ENCODE results near the gene MYH13. TPM values are rescaled to one million over a fixed set of nuclear protein-coding genes. Genes with fewer than 3 reads are reported as not detected.

Gene MYH13
- total and polyA plus RNA-seq, 9 of the 15 experiments (the other 6 are each of a cell fraction or from before 2014, with no cell fraction given) = 0.01 TPM; not detected in 8

DNA sequence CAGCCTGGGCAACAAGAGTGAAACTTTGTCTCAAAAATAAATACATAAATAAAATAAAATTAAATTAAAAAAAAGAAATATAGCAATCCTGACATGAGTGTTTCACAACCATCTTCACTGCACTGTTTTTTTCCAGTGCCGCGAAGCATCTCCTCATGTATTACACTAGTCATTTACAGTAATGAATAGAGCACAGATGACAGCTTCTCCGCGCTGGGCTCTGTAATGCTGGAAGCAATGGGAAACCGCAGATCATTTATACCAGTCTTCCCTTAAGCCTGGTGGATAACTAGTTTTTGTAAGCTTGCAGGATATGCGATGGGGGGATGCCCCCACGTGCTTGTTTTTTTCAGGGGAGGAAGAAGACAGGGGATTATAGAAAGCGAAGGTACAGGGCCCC lies 86.9 kb downstream of the MYH13 start:
- FAIRE-seq (no peak), DNase-seq (ENCODE audit: extremely low read depth in 1 of 4, low spot score in 3 of 4) (no peak), ATAC-seq (no peak)
- H3K27ac ChIP-seq (ENCODE audit: extremely low read depth, low read depth, low read length) = no peak overlapping the region
- intact Hi-C loops (cut with micrococcal nuclease) = no loop called here
- no TSS peak for BruUV-seq (replicated peaks)
- no peak overlapping the region for H3K4me3 ChIP-seq
- H3K9me1 ChIP-seq (ENCODE audit: control insufficient read depth, insufficient read depth, low read length) = no peaks in the 10 kb centered on the region
- CTCF ChIA-PET (ENCODE audit: low intra/inter-chr PET ratio) = no interaction called here
- H3K27me3 ChIP-seq (ENCODE audit: control insufficient read depth in 2 of 2, insufficient read depth in 2 of 2, low read length in 2 of 2) = no peaks in the 10 kb centered on the region
- 0% methylated on average over 5 of the region's 8 CpGs for WGBS (ENCODE audit: insufficient coverage, low coverage, missing lambda C conversion rate)
- no peak overlapping the region for H2AFZ ChIP-seq (ENCODE audit: low read depth, low read length)
- H3K9ac ChIP-seq (ENCODE audit: insufficient read depth in 1 of 2, low read depth in 2 of 2, low read length in 2 of 2) = no peak overlapping the region
- POLR2A ChIA-PET = no interaction called here
- in situ Hi-C loops (cut with MboI) = no loop called here
- H3K79me2 ChIP-seq (ENCODE audit: control insufficient read depth, insufficient read depth, low read length) = no peaks in the 10 kb centered on the region
- no peaks in the 10 kb centered on the region for H3K36me3 ChIP-seq (ENCODE audit: control insufficient read depth, insufficient read depth, low read length)
- no peaks in the 10 kb centered on the region for H4K20me1 ChIP-seq (replicated peaks; ENCODE audit: control insufficient read depth, insufficient read depth, low read length)
- H3K9me3 ChIP-seq (replicated peaks; ENCODE audit: control insufficient read depth, insufficient read depth, low read depth, low read length) = no peaks in the 10 kb centered on the region
- TF ChIP-seq TARDBP (IDR thresholded peaks at IDR 0.05) (no peak), EZH2 (IDR thresholded peaks at IDR 0.05; ENCODE audit: borderline replicate concordance, low read depth, low read length) (no peak), RBM25 (IDR thresholded peaks at IDR 0.05; ENCODE audit: low read depth, low read length, severe bottlenecking) (no peak), HIVEP1 (CRISPR knock-in tag; IDR thresholded peaks at IDR 0.05) (no peak), SIN3B (IDR thresholded peaks at IDR 0.05; ENCODE audit: low read depth) (no peak), ZNF717 (CRISPR knock-in tag; IDR thresholded peaks at IDR 0.05) (no peak), ZNF197 (CRISPR knock-in tag; IDR thresholded peaks at IDR 0.05; ENCODE audit: low read depth) (no peak), CBX2 (IDR thresholded peaks at IDR 0.05; ENCODE audit: insufficient read depth, low read length, poor library complexity, severe bottlenecking) (no peak), SRSF3 (IDR thresholded peaks at IDR 0.05; ENCODE audit: insufficient read depth, low read length) (no peak), PURB (CRISPR knock-in tag; IDR thresholded peaks at IDR 0.05; ENCODE audit: low read depth) (no peak), ZKSCAN8 (CRISPR knock-in tag; IDR thresholded peaks at IDR 0.05) (no peak), ZEB2 (IDR thresholded peaks at IDR 0.05) (no peak), YY1 (IDR thresholded peaks at IDR 0.05; ENCODE audit: borderline replicate concordance in 1 of 3, control insufficient read depth in 1 of 3, extremely low read depth in 1 of 3, insufficient read depth in 3 of 3, insufficient read length in 1 of 3, insufficient replicate concordance in 2 of 3, low read depth in 1 of 3, low read length in 2 of 3) (no peak), TEAD4 (IDR thresholded peaks at IDR 0.05; ENCODE audit: low read length) (no peak), TEAD4 (CRISPR knock-in tag; IDR thresholded peaks at IDR 0.05; ENCODE audit: borderline replicate concordance) (no peak)
- TF ChIP-seq, protein P1, sequence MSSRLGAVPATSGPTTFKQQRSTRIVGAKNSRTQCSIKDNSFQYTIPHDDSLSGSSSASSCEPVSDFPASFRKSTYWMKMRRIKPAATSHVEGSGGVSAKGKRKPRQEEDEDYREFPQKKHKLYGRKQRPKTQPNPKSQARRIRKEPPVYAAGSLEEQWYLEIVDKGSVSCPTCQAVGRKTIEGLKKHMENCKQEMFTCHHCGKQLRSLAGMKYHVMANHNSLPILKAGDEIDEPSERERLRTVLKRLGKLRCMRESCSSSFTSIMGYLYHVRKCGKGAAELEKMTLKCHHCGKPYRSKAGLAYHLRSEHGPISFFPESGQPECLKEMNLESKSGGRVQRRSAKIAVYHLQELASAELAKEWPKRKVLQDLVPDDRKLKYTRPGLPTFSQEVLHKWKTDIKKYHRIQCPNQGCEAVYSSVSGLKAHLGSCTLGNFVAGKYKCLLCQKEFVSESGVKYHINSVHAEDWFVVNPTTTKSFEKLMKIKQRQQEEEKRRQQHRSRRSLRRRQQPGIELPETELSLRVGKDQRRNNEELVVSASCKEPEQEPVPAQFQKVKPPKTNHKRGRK (tag; IDR thresholded peaks at IDR 0.05) = no peak
- H3K4me2 ChIP-seq (ENCODE audit: insufficient read depth, low read length) = no peak overlapping the region
- H3K4me1 ChIP-seq (replicated peaks in 1 of 2; ENCODE audit: control insufficient read depth in 2 of 2, insufficient read depth in 2 of 2, low read length in 2 of 2) = no peaks in the 10 kb centered on the region
